GM19324 (cell line): ENCODE results near the gene SAMD1.

Source experiments
- ATAC-seq: cut with Tn5 transposase; IDR thresholded peaks from one replicate; pipeline ENCODE4 v1.9.1; 2021; ENCODE audit warnings: mild to moderate bottlenecking, moderate library complexity; ENCODE audit not compliant: unreplicated experiment, low FRiP score

The SAMD1 gene

GRCh38 chr19:14090509-14091080 is at the start of gene SAMD1:
Gene SAMD1 (minus strand): TSS chr19:14090751.
- ATAC-seq = peak; percentile 50

GRCh38 chr19:14139944-14140343 is 49.4 kb upstream of the SAMD1 start:
- ATAC-seq = no peak

GRCh38 chr19:14138576-14139265 is 48.2 kb upstream of the SAMD1 start:
- no peak for ATAC-seq

- peak; percentile 86 for ATAC-seq
Observed at GRCh38 chr19:14136509-14137281, 46.1 kb upstream of the SAMD1 start, which contains the start of gene ASF1B. Gene ASF1B (minus strand): TSS chr19:14136589. CDS start chr19:14136456, 133 bp downstream.

GRCh38 chr19:14135985-14136508 is 45.5 kb upstream of the SAMD1 start:
- ATAC-seq = no peak

- no peak for ATAC-seq
Observed at GRCh38 chr19:14135355-14135754, 44.8 kb upstream of the SAMD1 start.

- ATAC-seq = no peak
Observed at GRCh38 chr19:14127929-14128509, 37.5 kb upstream of the SAMD1 start.

- no peak for ATAC-seq
Observed at GRCh38 chr19:14127176-14127575, 36.6 kb upstream of the SAMD1 start.

- no peak for ATAC-seq
Observed at GRCh38 chr19:14122924-14123323, 32.4 kb upstream of the SAMD1 start.

- no peak for ATAC-seq
Observed at GRCh38 chr19:14120497-14120780, 29.9 kb upstream of the SAMD1 start.

GRCh38 chr19:14119644-14120496 is 29.3 kb upstream of the SAMD1 start:
- ATAC-seq = no peak

GRCh38 chr19:14119146-14119545 is 28.6 kb upstream of the SAMD1 start:
- ATAC-seq = no peak

- ATAC-seq = peak; percentile 34
Observed at GRCh38 chr19:14118165-14119051, 27.9 kb upstream of the SAMD1 start.

GRCh38 chr19:14117668-14118164 is 27.2 kb upstream of the SAMD1 start, which contains the start of gene PRKACA:
Gene PRKACA (minus strand): TSS chr19:14117762. CDS start chr19:14117547, 215 bp downstream.
- peak; percentile 89 for ATAC-seq

- ATAC-seq = no peak
Observed at GRCh38 chr19:14116918-14117578, 26.5 kb upstream of the SAMD1 start.

- ATAC-seq = no peak
Observed at GRCh38 chr19:14116525-14116917, 26.0 kb upstream of the SAMD1 start.

GRCh38 chr19:14115756-14116155 is 25.2 kb upstream of the SAMD1 start:
- ATAC-seq = no peak

GRCh38 chr19:14114854-14115253 is 24.3 kb upstream of the SAMD1 start:
- ATAC-seq = no peak
